DMS114 treated with DMSO at 0.1 percent for 48 hours (cell line): ENCODE measurements around the gene SLC22A23.

Source experiments
- DNase-seq: peaks from one replicate; lab custom pipeline; 2025; ENCODE audit not compliant: unreplicated experiment; lab: John Stamatoyannopoulos, UW

The SLC22A23 gene

DNA sequence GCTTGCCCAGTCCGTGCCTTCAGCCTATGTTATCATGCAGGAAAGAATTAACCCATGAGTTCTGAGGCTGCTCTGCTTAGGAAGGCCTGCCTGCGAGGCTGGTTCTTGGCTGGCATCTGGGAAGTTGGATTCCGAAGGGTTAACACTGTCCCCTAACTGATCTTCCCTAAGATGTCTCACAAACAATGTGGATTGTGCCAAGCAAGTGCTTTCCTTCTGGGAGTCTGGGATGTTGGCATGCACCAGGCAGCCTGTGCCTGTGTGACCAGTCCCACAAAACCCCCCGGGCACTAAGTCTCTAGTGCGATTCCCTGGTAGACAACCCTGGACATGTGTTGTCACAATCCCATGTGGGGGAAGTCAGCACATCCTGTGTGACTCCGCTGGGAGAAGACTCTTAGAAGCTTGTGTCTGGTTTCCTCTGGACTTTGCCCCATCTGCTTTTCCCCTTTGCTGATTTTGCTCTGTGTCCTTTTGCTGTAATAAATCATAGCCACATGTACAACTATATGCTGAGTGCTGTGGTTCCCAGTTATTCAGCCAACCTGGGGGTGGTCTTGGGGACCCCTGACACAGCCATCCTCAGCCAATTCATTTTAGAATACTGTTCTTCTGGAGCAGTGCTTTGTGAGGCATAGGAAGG is 83.8 kb downstream of the SLC22A23 start:
- DNase-seq: no peak

DNA sequence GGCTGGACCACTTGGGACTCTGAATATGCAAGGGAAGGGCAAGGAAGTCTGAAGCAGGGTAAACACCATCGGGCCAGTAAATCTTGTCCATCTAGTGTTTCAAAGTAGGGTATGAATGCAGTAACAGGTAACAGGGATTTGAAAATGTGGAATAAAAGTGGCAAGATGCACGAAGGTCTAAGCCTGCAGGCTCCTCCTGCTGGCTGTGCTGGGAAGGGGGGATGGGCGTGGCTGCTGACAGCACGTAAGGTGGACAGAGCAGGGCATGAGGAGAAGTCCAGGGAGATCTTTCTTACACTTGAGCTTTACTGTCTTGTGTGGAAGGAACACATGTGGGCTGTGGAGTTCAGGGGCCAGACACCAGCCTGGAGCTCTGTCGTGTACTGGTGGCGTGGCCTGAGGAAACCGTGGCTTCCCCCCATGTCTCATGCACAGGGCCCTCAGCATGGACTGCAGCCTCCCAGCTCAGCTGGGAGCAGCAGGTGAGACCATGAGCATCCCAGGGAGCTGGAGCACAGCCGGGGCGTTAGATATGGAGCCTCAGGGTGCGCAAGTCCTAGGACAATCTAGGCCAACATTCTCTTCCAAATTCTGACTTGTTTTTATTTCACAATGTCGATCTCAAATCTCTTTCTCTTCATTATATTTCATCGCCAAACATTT is 84.5 kb downstream of the SLC22A23 start:
- DNase-seq: no peak

- DNase-seq: no peak
Measured at GRCh38 chr6:3371222-3371949, 85.5 kb downstream of the SLC22A23 start.

- no peak for DNase-seq
Measured at GRCh38 chr6:3370361-3371221, 86.3 kb downstream of the SLC22A23 start.

GRCh38 chr6:3369985-3370360 is 86.9 kb downstream of the SLC22A23 start:
- no peak for DNase-seq

- no peak for DNase-seq
Measured at GRCh38 chr6:3368685-3369084, 88.2 kb downstream of the SLC22A23 start.

DNA sequence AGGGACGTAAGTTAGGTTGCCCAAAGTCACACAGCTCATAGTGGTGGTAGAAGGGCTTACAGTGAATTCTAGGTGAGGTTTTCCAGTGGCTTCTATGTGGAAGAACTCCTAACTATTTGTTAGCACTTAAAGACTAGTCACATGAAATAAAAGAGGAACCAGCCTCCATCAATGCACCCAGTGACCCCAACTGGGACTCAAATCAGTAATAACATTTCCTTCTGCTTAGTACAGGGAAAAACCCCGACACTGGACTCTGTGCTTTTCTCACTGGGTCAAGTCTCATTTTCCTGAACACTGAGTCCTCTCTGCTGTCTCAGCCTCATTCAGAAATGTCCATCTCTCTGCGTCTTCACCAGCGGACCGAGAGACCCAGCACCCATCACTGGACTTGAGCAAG is 89.2 kb downstream of the SLC22A23 start:
- no peak for DNase-seq

GRCh38 chr6:3366596-3367413 is 90.0 kb downstream of the SLC22A23 start:
- DNase-seq: no peak

GRCh38 chr6:3364391-3364790 is 92.5 kb downstream of the SLC22A23 start:
- no peak for DNase-seq

DNA sequence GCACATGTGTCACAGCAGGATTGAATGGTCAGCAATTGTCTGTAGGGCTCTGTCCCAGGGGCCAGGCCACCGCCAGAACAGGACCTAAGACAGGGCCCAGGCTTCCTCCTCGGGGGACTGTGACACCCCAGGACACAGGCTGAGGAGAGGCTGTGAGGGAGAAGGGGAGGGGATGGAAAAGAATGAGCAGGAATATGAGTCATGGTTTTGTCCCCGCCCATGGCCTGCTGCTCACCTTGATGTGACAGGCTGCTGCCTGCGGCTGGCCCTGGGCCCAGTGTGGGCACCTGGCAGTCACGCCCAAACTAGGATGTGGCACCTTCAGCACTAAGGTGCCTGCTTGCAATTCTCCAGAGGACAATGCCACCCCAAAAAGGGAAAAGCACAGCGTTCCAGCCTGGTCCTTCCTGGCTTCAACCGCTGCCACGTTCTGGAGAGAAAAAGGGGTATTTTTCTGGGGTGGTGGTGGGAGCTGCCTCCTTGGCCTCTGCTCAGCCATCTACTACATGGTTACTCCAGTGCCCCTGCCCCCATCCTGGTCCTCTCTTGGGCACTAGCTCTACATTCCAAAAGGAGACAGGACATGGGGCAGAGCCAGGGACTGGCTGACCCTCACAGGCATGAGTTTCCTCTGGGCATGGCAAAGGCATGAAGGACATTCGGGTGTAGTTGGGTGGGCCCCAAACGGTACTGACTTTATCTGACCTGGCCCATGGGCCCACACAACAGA is 93.4 kb downstream of the SLC22A23 start:
- DNase-seq: no peak

DNA sequence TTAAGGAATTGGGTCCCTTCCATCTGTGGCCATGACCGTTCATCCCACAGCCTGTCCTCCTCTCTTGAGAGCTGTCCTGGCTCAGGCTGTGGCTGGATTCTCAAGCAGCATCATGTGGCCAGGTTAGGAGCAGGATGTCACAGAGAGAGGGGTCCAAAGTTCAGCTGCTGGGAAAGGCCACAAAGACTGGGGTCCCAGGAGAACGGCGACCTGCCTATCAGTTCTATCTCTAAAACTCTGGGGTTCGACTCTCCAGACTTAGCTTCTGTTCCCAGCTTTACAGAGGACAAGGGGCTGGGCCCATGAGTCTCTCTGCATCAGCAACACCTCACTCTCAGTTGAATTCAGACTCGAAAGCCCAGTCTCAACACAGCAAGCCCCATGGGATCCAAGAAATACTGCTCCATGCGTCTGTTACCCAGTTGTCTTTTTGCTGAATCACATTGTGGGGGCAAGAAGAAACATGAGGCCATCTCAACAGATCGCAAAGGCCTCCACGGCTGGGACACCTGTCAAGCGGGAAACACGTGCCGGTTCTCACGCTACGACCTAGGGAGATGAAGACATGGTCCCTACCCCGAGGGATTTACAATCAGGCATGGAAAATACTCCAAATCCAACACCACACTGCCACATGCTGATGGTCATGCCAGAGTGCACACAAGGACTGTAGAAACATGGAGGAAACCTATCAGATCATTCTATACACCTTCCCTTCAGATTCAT is 95.4 kb downstream of the SLC22A23 start:
- no peak for DNase-seq

DNA sequence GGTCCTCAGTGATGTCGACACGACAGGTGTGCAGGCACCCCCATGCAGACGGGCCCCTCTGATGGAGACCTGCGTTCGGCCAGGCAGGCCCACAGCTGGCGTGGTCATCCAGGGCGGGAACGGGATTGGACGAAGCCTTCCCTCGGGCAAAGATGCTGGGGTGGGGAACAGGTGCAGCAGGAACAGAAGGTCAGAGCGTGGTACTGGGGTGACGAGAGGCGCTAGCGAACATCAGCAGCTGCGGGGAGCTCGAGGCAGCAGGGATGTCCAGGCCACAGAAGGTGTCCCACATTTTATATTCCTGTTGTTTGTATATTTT is 96.2 kb downstream of the SLC22A23 start:
- DNase-seq: no peak

DNA sequence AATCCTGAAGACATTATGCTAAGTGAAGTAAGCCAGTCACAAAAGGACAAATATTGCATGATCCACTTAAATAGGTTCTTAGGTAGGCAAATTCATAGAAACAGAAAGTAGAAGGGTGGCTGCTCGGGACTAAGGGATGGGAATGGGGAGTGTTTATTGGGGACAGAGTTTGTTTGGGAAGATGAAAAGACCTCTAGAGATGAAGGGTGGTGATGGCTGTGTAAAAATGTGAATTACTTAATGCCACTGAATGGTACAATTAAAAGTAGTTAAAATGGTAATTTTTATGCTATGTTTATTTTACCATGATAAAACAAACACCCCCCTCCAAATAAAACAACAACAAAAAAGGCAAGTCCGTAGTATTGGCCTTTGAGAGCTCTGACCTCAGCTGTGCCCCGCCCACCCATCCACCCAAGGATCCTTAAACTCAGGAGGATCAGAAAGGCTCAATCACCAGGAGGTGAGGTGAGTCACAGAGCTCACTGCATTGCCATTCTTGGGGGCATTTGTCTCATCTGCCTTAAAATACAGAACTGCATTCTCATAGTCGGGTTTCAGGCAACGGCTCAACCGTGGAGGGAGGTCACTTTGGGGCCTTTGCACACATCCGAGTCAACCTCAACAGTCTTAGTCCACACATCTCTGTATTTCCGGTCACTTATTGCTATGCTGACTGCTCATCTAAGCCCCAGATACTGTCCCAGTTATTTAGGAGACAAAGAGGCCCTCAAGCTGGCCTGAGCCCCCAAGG is 96.7 kb downstream of the SLC22A23 start:
- no peak for DNase-seq

GRCh38 chr6:3359101-3359752 is 97.6 kb downstream of the SLC22A23 start:
- DNase-seq: no peak

GRCh38 chr6:3358413-3359100 is 98.3 kb downstream of the SLC22A23 start:
- no peak for DNase-seq

DNA sequence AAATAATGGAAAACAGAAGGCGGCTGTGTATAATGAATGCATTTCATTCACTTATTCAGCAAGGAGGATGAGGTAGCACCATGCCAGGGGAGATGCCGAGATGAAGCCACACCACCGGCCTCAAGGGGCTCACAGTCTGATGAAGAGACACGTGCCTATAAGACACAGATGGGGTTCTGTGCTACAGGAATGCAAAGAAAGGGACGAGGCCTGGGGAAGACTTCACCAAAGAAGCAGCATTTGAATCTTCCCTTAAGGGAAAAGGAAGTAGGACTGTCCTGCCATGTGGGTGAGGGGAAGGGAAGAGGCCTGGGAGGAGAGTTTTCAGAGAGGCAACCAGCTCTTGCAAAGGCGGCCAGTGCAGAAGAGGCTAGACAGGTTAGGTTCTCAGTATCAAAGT is 99.2 kb downstream of the SLC22A23 start:
- no peak for DNase-seq

DNA sequence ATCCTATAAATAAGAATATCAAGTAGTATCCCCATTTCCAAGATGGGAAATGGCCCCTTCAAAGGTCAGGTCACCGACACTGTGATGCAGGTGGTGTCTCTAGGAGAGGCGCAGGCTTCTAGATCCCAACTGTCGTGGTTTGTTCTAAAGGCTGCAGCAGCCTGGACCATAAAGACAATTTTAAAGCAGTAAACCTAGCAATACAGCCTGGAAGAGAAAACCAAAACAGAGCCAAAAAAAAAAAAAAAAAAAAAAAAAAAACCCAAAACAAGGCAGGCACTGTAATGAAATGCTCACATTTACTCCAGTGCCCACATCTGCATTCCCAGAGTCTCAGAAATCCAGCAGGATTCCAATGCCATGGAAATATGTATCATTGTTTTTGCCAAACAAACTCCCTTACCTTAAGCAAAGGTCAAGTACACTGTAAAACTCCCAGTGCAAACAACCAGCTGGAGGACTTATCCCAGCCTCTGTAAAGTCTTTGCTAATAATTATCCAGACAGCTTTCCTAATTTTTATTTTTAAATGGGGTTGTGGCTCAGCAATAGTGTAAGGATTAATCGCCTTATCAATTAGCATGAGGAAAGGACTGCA is 99.9 kb downstream of the SLC22A23 start:
- no peak for DNase-seq
